Endothelial cell of umbilical vein (primary cell): ENCODE measurements around the gene NAPB. TPM values are rescaled to one million over a fixed set of nuclear protein-coding genes. Genes with fewer than 3 reads are reported as not detected.

Source experiments
- BruUV-seq: library from RNA; stranded (reverse); fragments of 400-500 nt; replicated peaks from 2 replicates; lab custom pipeline; 2021; lab: Mats Ljungman, UMichigan
- CTCF ChIA-PET: fragments of 300-600, 350-600 bp; sonication (Branson Sonifier 250); formaldehyde crosslinking; loops from one replicate; lab custom pipeline; 2021; ENCODE audit warnings: antibody characterized with exemption, inconsistent platforms; lab: Charles Lee
- POLR2A ChIA-PET: fragments of 300-600, 350-600 bp; sonication (Branson Sonifier 250); formaldehyde crosslinking; loops from one replicate; lab custom pipeline; 2021; ENCODE audit warnings: antibody characterized with exemption, inconsistent platforms; lab: Charles Lee
- DNase-seq: peaks from one replicate; pipeline ENCODE4 v3.0.0-alpha.2; 2011; ENCODE audit warnings: low read depth, low spot score
- FAIRE-seq: peaks from 2 replicates; lab custom pipeline; 2011; peaks lifted over from hg19 to GRCh38; lab: Jason Lieb, UNC
- H2AFZ ChIP-seq: 2 replicates; pipeline ENCODE4 v1.6.0; 2012; ENCODE audit warnings: low read depth, low read length, control low read depth, inconsistent platforms
- H3K27ac ChIP-seq: 2 replicates; pipeline ENCODE4 v1.5.1; 2011; ENCODE audit warnings: low read depth, mild to moderate bottlenecking, control low read depth, low read length, moderate library complexity; ENCODE audit not compliant: insufficient read depth
- H3K27me3 ChIP-seq, 2 experiments: 2 replicates each; pipeline versions ENCODE4 v1.6.0 to v1.6.1; 2011; ENCODE audit warnings: low read length in 2 of 2, mixed read lengths in 1 of 2; ENCODE audit not compliant: control insufficient read depth in 2 of 2, insufficient read depth in 2 of 2
- H3K36me3 ChIP-seq, 2 experiments: 2 replicates in 1 of 2; 3 replicates in 1 of 2; pipeline ENCODE4 v1.5.1; 2011; ENCODE audit warnings: low read length in 2 of 2, mild to moderate bottlenecking in 1 of 2, moderate library complexity in 1 of 2; ENCODE audit not compliant: control insufficient read depth in 2 of 2, insufficient read depth in 2 of 2; ENCODE audit errors: extremely low read depth in 1 of 2
- H3K4me1 ChIP-seq: 3 replicates; pipeline ENCODE4 v1.5.1; 2011; ENCODE audit warnings: mild to moderate bottlenecking, low read length; ENCODE audit not compliant: control insufficient read depth, insufficient read depth; ENCODE audit errors: extremely low read depth
- H3K4me2 ChIP-seq: 2 replicates; pipeline ENCODE4 v1.6.1; 2011; ENCODE audit warnings: low read length, control low read depth, mixed read lengths; ENCODE audit not compliant: insufficient read depth
- H3K4me3 ChIP-seq, 3 experiments: fragments of 200-600 bp in 1 of 3; sonication (generic), shearing (Covaris generic) in 1 of 3; replicated peaks in 1 of 3; 2 replicates each; pipeline ENCODE4 v1.5.1; 2011 to 2016; ENCODE audit warnings: control low read depth in 3 of 3, low read length in 3 of 3, mild to moderate bottlenecking in 2 of 3, inconsistent platforms in 1 of 3, low read depth in 1 of 3, moderate library complexity in 1 of 3; ENCODE audit not compliant: insufficient read depth in 1 of 3
- H3K79me2 ChIP-seq: 2 replicates; pipeline ENCODE4 v1.6.0; 2012; ENCODE audit warnings: low read length, inconsistent platforms; ENCODE audit not compliant: control insufficient read depth, insufficient read depth
- H3K9ac ChIP-seq: replicated peaks from 2 replicates; pipeline ENCODE3; 2011; ENCODE audit warnings: low read length, control low read depth; ENCODE audit not compliant: insufficient read depth; ENCODE audit errors: extremely low read depth
- H3K9me1 ChIP-seq: replicated peaks from 3 replicates; pipeline ENCODE4 v1.6.0; 2011; ENCODE audit warnings: mild to moderate bottlenecking, low read length; ENCODE audit not compliant: control insufficient read depth, insufficient read depth; ENCODE audit errors: extremely low read depth
- H3K9me3 ChIP-seq: replicated peaks from 2 replicates; pipeline ENCODE4 v1.5.1; 2012; ENCODE audit warnings: low read length, inconsistent platforms; ENCODE audit not compliant: control insufficient read depth, insufficient read depth
- H4K20me1 ChIP-seq: replicated peaks from 2 replicates; pipeline ENCODE3; 2011; ENCODE audit warnings: mild to moderate bottlenecking, low read length; ENCODE audit not compliant: control insufficient read depth, insufficient read depth; ENCODE audit errors: extremely low read depth
- EZH2 ChIP-seq: IDR thresholded peaks from 2 replicates; pipeline ENCODE4 v1.6.1; 2012; ENCODE audit warnings: borderline replicate concordance, low read depth, mild to moderate bottlenecking, moderate library complexity, low read length, inconsistent platforms; ENCODE audit not compliant: severe bottlenecking
- FOS ChIP-seq: IDR thresholded peaks from 2 replicates; pipeline ENCODE4 v1.6.1; 2011; ENCODE audit warnings: mild to moderate bottlenecking, low read length, moderate library complexity, borderline replicate concordance; ENCODE audit not compliant: insufficient read depth
- GATA2 ChIP-seq: IDR thresholded peaks from 2 replicates; pipeline ENCODE4 v1.7.0; 2011; ENCODE audit warnings: low read depth, mild to moderate bottlenecking, moderate library complexity, mixed read lengths, low read length; ENCODE audit not compliant: insufficient read length, insufficient read depth
- JUN ChIP-seq: IDR thresholded peaks from 2 replicates; pipeline ENCODE4 v1.6.1; 2011; ENCODE audit warnings: borderline replicate concordance, low read depth; ENCODE audit not compliant: insufficient read length, insufficient read depth
- MAX ChIP-seq: IDR thresholded peaks from 2 replicates; pipeline ENCODE4 v1.6.1; 2011; ENCODE audit not compliant: insufficient read depth, insufficient read length
- MYC ChIP-seq: IDR thresholded peaks from one replicate; pipeline ENCODE4 v1.6.1; 2011; ENCODE audit warnings: mild to moderate bottlenecking, low read depth, low read length
- POLR2A ChIP-seq: IDR thresholded peaks from 2 replicates; pipeline ENCODE4 v1.6.1; 2012; ENCODE audit warnings: low read depth, mild to moderate bottlenecking, control low read depth, low read length
- POLR2AphosphoS5 ChIP-seq: IDR thresholded peaks from 2 replicates; pipeline ENCODE4 v1.6.1; 2012; ENCODE audit warnings: low read depth, mild to moderate bottlenecking, control low read depth, low read length, moderate library complexity; ENCODE audit not compliant: insufficient read depth
- dilution Hi-C: fragments of 300-500 bp; cut with MboI; formaldehyde crosslinking; loops from one replicate; pipeline ENCODE4 v1.15.0; 2019; ENCODE audit warnings: low sequenced_read_pairs; ENCODE audit not compliant: extremely low pct_ligation_motif_present
- intact Hi-C: fragments of 100-400 bp; cut with micrococcal nuclease; formaldehyde crosslinking; loops from one replicate; pipeline ENCODE4 v1.10.0; 2022
- polyA plus RNA-seq, 4 experiments: library from polyadenylated mRNA; depleted of rRNA in 3 of 4; stranded (reverse) in 3 of 4; unstranded in 1 of 4; fragments of >200 nt; gene quantifications; 2 replicates each; pipeline versions ENCODE4 v1.2.1 to v1.2.3, GENCODE V29; 2011 to 2012; ENCODE audit warnings: missing spikeins in 1 of 4
- total RNA-seq: library from RNA; stranded (reverse); gene quantifications from 2 replicates; pipeline ENCODE4 v1.2.3, GENCODE V29; 2021
- TF ChIP-seq, protein P1 (sequence below), 2 donors: IDR thresholded peaks; 1 replicate in 1 of 2; 2 replicates in 1 of 2; pipeline ENCODE4 v1.5.1; 2011; ENCODE audit warnings: low read length in 2 of 2, mild to moderate bottlenecking in 2 of 2, moderate library complexity in 2 of 2, control low read depth in 1 of 2, inconsistent platforms in 1 of 2, low read depth in 1 of 2; ENCODE audit not compliant: insufficient read depth in 1 of 2; ENCODE audit errors: extremely low read depth in 1 of 2

Gene NAPB
- total and polyA plus RNA-seq, 2 donors (not counting 3 experiments of a cell fraction or from before 2014, with no cell fraction given), result 4.7 to 10.1 TPM

- Histone ChIP-seq H3K4me3 (no peak overlapping the region), H3K9ac (no peak overlapping the region), H3K9me1 (no peaks in the 10 kb centered on the region), H3K4me2 (no peak overlapping the region), H2AFZ (no peak overlapping the region), H3K27ac (no peak overlapping the region), H3K9me3 (no peaks in the 10 kb centered on the region), H3K27me3 (peaks cover 0 to 6% of the 10 kb centered on the region in 2 experiments), H3K4me1 (no peaks in the 10 kb centered on the region), H4K20me1 (no peaks in the 10 kb centered on the region), H3K79me2 (no peaks in the 10 kb centered on the region), H3K36me3 (no peaks in the 10 kb centered on the region)
- dilution Hi-C loops (no loop called here), intact Hi-C loops (no loop called here)
- ChIA-PET CTCF (interaction anchor here (1.2 kb wide), 1 partner anchor 10 kb away, joined by 4 read pairs; no protein-coding TSS in a partner anchor), POLR2A (no interaction called here)
- TF ChIP-seq JUN (no peak), MAX (no peak), MYC (no peak), EZH2 (no peak), GATA2 (no peak), POLR2AphosphoS5 (no peak), FOS (no peak), POLR2A (no peak)
- TF ChIP-seq, protein P1, sequence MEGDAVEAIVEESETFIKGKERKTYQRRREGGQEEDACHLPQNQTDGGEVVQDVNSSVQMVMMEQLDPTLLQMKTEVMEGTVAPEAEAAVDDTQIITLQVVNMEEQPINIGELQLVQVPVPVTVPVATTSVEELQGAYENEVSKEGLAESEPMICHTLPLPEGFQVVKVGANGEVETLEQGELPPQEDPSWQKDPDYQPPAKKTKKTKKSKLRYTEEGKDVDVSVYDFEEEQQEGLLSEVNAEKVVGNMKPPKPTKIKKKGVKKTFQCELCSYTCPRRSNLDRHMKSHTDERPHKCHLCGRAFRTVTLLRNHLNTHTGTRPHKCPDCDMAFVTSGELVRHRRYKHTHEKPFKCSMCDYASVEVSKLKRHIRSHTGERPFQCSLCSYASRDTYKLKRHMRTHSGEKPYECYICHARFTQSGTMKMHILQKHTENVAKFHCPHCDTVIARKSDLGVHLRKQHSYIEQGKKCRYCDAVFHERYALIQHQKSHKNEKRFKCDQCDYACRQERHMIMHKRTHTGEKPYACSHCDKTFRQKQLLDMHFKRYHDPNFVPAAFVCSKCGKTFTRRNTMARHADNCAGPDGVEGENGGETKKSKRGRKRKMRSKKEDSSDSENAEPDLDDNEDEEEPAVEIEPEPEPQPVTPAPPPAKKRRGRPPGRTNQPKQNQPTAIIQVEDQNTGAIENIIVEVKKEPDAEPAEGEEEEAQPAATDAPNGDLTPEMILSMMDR (IDR thresholded peaks at IDR 0.05; ENCODE audit: extremely low read depth in 1 of 2, insufficient read depth in 1 of 2, low read depth in 1 of 2, low read length in 2 of 2), result no peak
- DNase-seq (no peak), FAIRE-seq (no peak)
- BruUV-seq, result no TSS peak
Measured at GRCh38 chr20:23433628-23434027, 12.3 kb upstream of the NAPB start.
